Aorta (tissue), 5 donors: ENCODE results near the gene MTIF3. TPM values are rescaled to one million over a fixed set of nuclear protein-coding genes. Genes with fewer than 3 reads are reported as not detected.
"Not testable (repeated sequence)": the region's sequence is repeated elsewhere in the genome, so short reads cannot be mapped to it uniquely, and the experiment has no call there.

Source experiments
- ATAC-seq: fragments of 200-7000 bp; cut with Tn5 transposase; one replicate; pipeline ENCODE4 v1.9.1; 2022; ENCODE audit warnings: moderate library complexity; ENCODE audit not compliant: low FRiP score
- DNase-seq, 2 donors: peaks; one replicate each; pipeline ENCODE4 v3.0.0-alpha.2; 2020
- H3K27ac ChIP-seq, 2 donors: one replicate each; pipeline ENCODE4 v1.5.1; 2013; ENCODE audit warnings: low read length in 2 of 2, mild to moderate bottlenecking in 2 of 2, moderate library complexity in 2 of 2, control low read depth in 1 of 2, inconsistent platforms in 1 of 2, low read depth in 1 of 2
- H3K27me3 ChIP-seq, 2 donors: one replicate each; pipeline ENCODE4 v1.6.1; 2013; ENCODE audit warnings: control low read depth in 1 of 2, low read length in 1 of 2, mild to moderate bottlenecking in 1 of 2, moderate library complexity in 1 of 2; ENCODE audit not compliant: insufficient read depth in 2 of 2, control insufficient read depth in 1 of 2
- H3K36me3 ChIP-seq, 2 donors: one replicate each; pipeline ENCODE4 v1.6.1; 2013; ENCODE audit warnings: control low read depth in 1 of 2, low read length in 1 of 2, mild to moderate bottlenecking in 1 of 2; ENCODE audit not compliant: insufficient read depth in 2 of 2, control insufficient read depth in 1 of 2
- H3K4me1 ChIP-seq, 2 donors: one replicate each; pipeline ENCODE4 v1.6.1; 2013; ENCODE audit warnings: low read length in 2 of 2, control low read depth in 1 of 2, mild to moderate bottlenecking in 1 of 2, moderate library complexity in 1 of 2; ENCODE audit not compliant: insufficient read depth in 2 of 2, control insufficient read depth in 1 of 2
- H3K4me3 ChIP-seq, 2 donors: one replicate each; pipeline ENCODE4 v1.5.1; 2013; ENCODE audit warnings: low read length in 2 of 2, control low read depth in 1 of 2, mild to moderate bottlenecking in 1 of 2
- H3K9me3 ChIP-seq: one replicate; pipeline ENCODE4 v1.6.1; 2013; ENCODE audit warnings: mild to moderate bottlenecking, low read length; ENCODE audit not compliant: control insufficient read depth
- WGBS, 2 donors: extraction: QIAGEN DNeasy Blood & Tissue Kit; methylation state at CpG; one replicate each; pipeline ENCODE4 v1.1.7; 2013; 5-methylcytosine and 5-hydroxymethylcytosine counted together
- intact Hi-C, 2 donors: fragments of 100-400 bp; cut with DNase I; formaldehyde crosslinking; loops; one replicate each; pipeline versions ENCODE4 v1.14.2 to v1.15.0; 2022
- polyA plus RNA-seq, 2 donors: library from polyadenylated mRNA; stranded (reverse); fragments of 200-250 nt; gene quantifications; one replicate each; pipeline ENCODE4 v1.2.3, GENCODE V29; 2013
- total RNA-seq, 2 donors: library from RNA; stranded (reverse); fragmentation: NEBNext Ultra II Directional; extraction: Animal tissue kit (Norgen Biotek cat#: 25700); gene quantifications; one replicate each; pipeline ENCODE4 v1.2.1, GENCODE V29; 2021
- donor health status: healthy with polysubstance abuse.
- donor health status: Bipolar disorder and iron deficiency.
- donor health status: DM: no; HTN: no; CAD: no.
- donor health status: DM: no; HTN: no; CAD: no.
- donor health status: DM: yes; HTN: yes; CAD: no.

The MTIF3 gene
- total and polyA plus RNA-seq, 4 donors: 26.8 to 80.0 (median 61.2) TPM

DNA sequence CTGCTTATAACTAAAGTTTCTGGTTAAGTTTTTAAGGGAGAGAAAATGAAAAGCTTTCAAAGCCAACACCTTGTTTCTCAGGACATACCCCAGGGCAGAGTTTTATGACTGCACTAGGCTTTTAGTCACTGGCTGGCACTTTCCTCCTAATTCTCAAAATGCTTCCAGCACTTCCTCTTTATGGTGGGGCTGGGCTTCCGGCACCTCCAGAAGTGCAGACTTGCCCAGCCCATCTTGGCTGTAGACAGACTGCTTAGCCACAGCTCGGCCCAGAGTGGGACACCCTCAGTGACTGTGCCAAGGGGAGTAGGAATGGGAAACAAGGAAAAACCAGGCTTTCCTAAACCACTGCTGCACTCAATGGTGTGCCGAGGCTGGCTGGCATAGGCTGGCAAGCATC is 49.2 kb downstream of the MTIF3 start:
- H3K9me3 ChIP-seq: no peaks in the 10 kb centered on the region
- no peaks in the 10 kb centered on the region for H3K36me3 ChIP-seq
- intact Hi-C loops: no loop called here
- 35 to 39% methylated on average over 3 of the region's 3 CpGs for WGBS, 2 donors
- H3K4me1 ChIP-seq: no peaks in the 10 kb centered on the region
- no peak overlapping the region for H3K4me3 ChIP-seq
- H3K27me3 ChIP-seq: no peaks in the 10 kb centered on the region
- no peak overlapping the region for H3K27ac ChIP-seq
- DNase-seq (peak in 1 of 2 donors; percentile 67), ATAC-seq (no peak)

DNA sequence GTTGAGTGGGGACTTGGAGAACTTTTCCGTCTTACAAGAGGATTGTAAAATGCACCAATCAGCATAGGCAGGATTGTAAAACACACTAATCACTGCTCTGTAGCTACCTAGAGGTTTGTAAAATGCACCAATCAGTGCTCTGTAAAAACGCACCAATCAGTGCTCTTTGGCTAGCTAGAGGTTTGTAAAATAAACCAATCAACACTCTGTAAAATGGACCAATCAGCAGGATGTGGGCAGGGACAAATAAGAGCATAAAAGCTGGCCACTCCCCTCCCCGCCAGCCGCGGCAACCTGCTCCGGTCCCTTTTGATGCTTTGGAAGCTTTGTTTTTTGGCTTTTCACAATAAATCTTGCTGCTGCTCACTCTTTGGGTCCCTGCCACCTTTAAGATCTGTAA is 50.0 kb downstream of the MTIF3 start:
- H3K4me3 ChIP-seq, H3K27me3 ChIP-seq, H3K4me1 ChIP-seq, DNase-seq, H3K27ac ChIP-seq, ATAC-seq, intact Hi-C loops, H3K9me3 ChIP-seq, H3K36me3 ChIP-seq: not testable (repeated sequence)
- 77 to 85% methylated on average over 6 of the region's 6 CpGs for WGBS, 2 donors

GRCh38 chr13:27398360-27398759 is 52.0 kb downstream of the MTIF3 start:
- Histone ChIP-seq H3K4me3 (no peak overlapping the region), H3K9me3 (no peaks in the 10 kb centered on the region), H3K27ac (no peak overlapping the region), H3K4me1 (no peaks in the 10 kb centered on the region), H3K36me3 (no peaks in the 10 kb centered on the region), H3K27me3 (peaks cover 0 to 1% of the 10 kb centered on the region in 2 donors)
- DNase-seq (no peak), ATAC-seq (no peak)
- intact Hi-C loops: no loop called here
- WGBS, 2 donors: 75% methylated on average over 4 of the region's 4 CpGs

GRCh38 chr13:27396252-27396846 is 54.0 kb downstream of the MTIF3 start:
- Histone ChIP-seq H3K27me3 (peaks cover 0 to 1% of the 10 kb centered on the region in 2 donors), H3K9me3 (no peaks in the 10 kb centered on the region), H3K27ac (no peak overlapping the region), H3K36me3 (no peaks in the 10 kb centered on the region), H3K4me3 (no peak overlapping the region), H3K4me1 (no peaks in the 10 kb centered on the region)
- DNase-seq (no peak), ATAC-seq (no peak)
- 81 to 82% methylated on average over 7 of the region's 7 CpGs for WGBS, 2 donors
- intact Hi-C loops: no loop called here

DNA sequence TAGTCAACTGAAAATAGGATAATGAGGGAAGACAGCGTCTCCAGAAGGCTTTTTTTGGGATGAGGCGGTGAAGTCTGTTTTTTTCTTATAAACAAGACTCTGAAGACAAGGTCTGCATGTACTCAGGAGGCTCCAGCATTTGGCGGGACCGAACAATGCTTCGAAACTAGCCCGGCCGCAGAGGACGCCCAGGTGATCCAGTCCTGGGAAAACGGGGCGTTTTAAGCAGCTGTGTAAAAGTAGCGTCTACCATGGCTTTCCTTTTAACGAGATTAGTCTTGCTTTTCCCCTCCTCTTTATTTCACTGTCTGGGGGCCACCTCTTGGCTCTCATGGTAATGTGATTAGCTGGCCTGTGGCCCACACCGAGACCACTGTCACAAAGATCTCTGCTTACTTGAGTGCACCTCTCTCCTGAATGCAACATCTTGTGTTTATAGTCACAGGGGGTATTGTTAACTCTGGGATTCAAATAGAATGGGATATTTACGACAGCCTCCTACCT is 55.3 kb downstream of the MTIF3 start:
- intact Hi-C loops: no loop called here
- no peaks in the 10 kb centered on the region for H3K4me1 ChIP-seq
- H3K4me3 ChIP-seq: no peak overlapping the region
- no peak overlapping the region for H3K27ac ChIP-seq
- H3K36me3 ChIP-seq: no peaks in the 10 kb centered on the region
- peaks cover 0 to 1% of the 10 kb centered on the region in 2 donors for H3K27me3 ChIP-seq
- 57 to 58% methylated on average over 14 of the region's 14 CpGs for WGBS, 2 donors
- DNase-seq (no peak), ATAC-seq (no peak)
- H3K9me3 ChIP-seq: no peaks in the 10 kb centered on the region

DNA sequence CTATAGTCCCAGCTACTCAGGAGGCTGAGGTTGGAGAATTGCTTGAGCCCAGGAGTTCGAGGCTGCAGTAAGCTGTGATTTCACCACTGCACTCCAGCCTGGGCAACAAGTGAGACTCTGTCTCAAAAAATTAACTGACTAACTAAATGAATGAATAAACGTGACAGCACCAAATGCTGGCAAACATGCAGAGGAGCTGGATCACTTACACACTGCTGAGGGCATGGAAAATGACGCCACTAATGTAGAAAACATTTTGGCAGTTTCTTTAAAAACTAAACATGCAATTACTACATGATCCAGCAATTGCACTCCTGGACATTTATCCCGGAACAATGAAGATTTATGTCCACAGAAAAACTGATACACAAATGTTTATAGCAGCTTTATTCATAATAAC is 57.3 kb downstream of the MTIF3 start:
- no peak for DNase-seq
- intact Hi-C loops: no loop called here
- WGBS, 2 donors: 46 to 50% methylated on average over 4 of the region's 4 CpGs
- Histone ChIP-seq H3K27me3 (peaks cover 0 to 1% of the 10 kb centered on the region in 2 donors), H3K4me1 (no peaks in the 10 kb centered on the region), H3K36me3 (no peaks in the 10 kb centered on the region), H3K4me3 (no peak overlapping the region), H3K27ac (no peak overlapping the region), H3K9me3 (no peaks in the 10 kb centered on the region)
- ATAC-seq: no peak

GRCh38 chr13:27391471-27391870 is 58.9 kb downstream of the MTIF3 start:
- no peak overlapping the region for H3K27ac ChIP-seq
- no peak for ATAC-seq
- no peaks in the 10 kb centered on the region for H3K36me3 ChIP-seq
- peaks cover 0 to 1% of the 10 kb centered on the region in 2 donors for H3K27me3 ChIP-seq
- DNase-seq: no peak
- H3K4me1 ChIP-seq: no peaks in the 10 kb centered on the region
- no peaks in the 10 kb centered on the region for H3K9me3 ChIP-seq
- WGBS, 2 donors: 38 to 48% methylated on average over 2 of the region's 2 CpGs
- intact Hi-C loops: no loop called here
- H3K4me3 ChIP-seq: no peak overlapping the region

- no peak for ATAC-seq
- no peak overlapping the region for H3K27ac ChIP-seq
- H3K27me3 ChIP-seq: no peaks in the 10 kb centered on the region
- no peaks in the 10 kb centered on the region for H3K36me3 ChIP-seq
- no peaks in the 10 kb centered on the region for H3K4me1 ChIP-seq
- WGBS, 2 donors: 61 to 66% methylated on average over 7 of the region's 7 CpGs
- intact Hi-C loops: no loop called here
- no peaks in the 10 kb centered on the region for H3K9me3 ChIP-seq
- no peak for DNase-seq
- H3K4me3 ChIP-seq: no peak overlapping the region
These were observed 60.5 kb downstream of the MTIF3 start for GRCh38 chr13:27389891-27390290.

GRCh38 chr13:27388241-27388640 is 62.1 kb downstream of the MTIF3 start:
- Histone ChIP-seq H3K4me1 (no peaks in the 10 kb centered on the region), H3K9me3 (no peaks in the 10 kb centered on the region), H3K4me3 (no peak overlapping the region), H3K27me3 (no peaks in the 10 kb centered on the region), H3K27ac (no peak overlapping the region), H3K36me3 (no peaks in the 10 kb centered on the region)
- intact Hi-C loops: no loop called here
- DNase-seq (no peak), ATAC-seq (no peak)
- 78 to 80% methylated on average over 2 of the region's 2 CpGs for WGBS, 2 donors
